ENCODE measurements around the gene TCF3.
"Not testable (repeated sequence)": the region's sequence is repeated elsewhere in the genome, so short reads cannot be mapped to it uniquely, and the experiment has no call there.

The TCF3 gene

GRCh38 chr19:1652471-1653299, at the start of gene TCF3:
TCF3 (minus strand) TSS chr19:1652615; CDS start chr19:1650248, 2,367 bp downstream.
- Mint-ChIP-seq H3K27ac (peak within 1 kb of the TSS; percentile 95), H3K36me3 (no peaks in the 10 kb centered on the region), H3K9me3 (ENCODE audit: low read depth) (no peaks in the 10 kb centered on the region), H3K27me3 (no peaks in the 10 kb centered on the region), H3K4me3 (peak within 1 kb of the TSS; percentile 93), H3K4me1 (ENCODE audit: low read depth) (peaks cover 19% of the 10 kb centered on the region)

GRCh38 chr19:1700733-1701663, 48.6 kb upstream of the TCF3 start:
- Mint-ChIP-seq H3K4me3 (no peak overlapping the region), H3K27me3 (peaks cover 15% of the 10 kb centered on the region), H3K27ac (no peak overlapping the region), H3K36me3 (peaks cover 11% of the 10 kb centered on the region), H3K9me3 (ENCODE audit: low read depth) (peaks cover 9% of the 10 kb centered on the region), H3K4me1 (ENCODE audit: low read depth) (peaks cover 12% of the 10 kb centered on the region)

- peaks cover 12% of the 10 kb centered on the region for H3K4me1 Mint-ChIP-seq (ENCODE audit: low read depth)
- H3K27ac Mint-ChIP-seq: no peak overlapping the region
- peaks cover 12% of the 10 kb centered on the region for H3K27me3 Mint-ChIP-seq
- H3K36me3 Mint-ChIP-seq: peaks cover 8% of the 10 kb centered on the region
- H3K9me3 Mint-ChIP-seq (ENCODE audit: low read depth): peaks cover 6% of the 10 kb centered on the region
- no peak overlapping the region for H3K4me3 Mint-ChIP-seq
These were observed 47.8 kb upstream of the TCF3 start for GRCh38 chr19:1699998-1700732.

GRCh38 chr19:1699386-1699785, 47.0 kb upstream of the TCF3 start:
- Mint-ChIP-seq H3K9me3 (ENCODE audit: low read depth) (peaks cover 9% of the 10 kb centered on the region), H3K36me3 (peaks cover 5% of the 10 kb centered on the region), H3K27me3 (peaks cover 8% of the 10 kb centered on the region), H3K4me3 (no peak overlapping the region), H3K4me1 (ENCODE audit: low read depth) (peaks cover 12% of the 10 kb centered on the region), H3K27ac (no peak overlapping the region)

- peaks cover 12% of the 10 kb centered on the region for H3K4me1 Mint-ChIP-seq (ENCODE audit: low read depth)
- no peak overlapping the region for H3K27ac Mint-ChIP-seq
- H3K4me3 Mint-ChIP-seq: no peak overlapping the region
- H3K9me3 Mint-ChIP-seq (ENCODE audit: low read depth): peaks cover 8% of the 10 kb centered on the region
- H3K36me3 Mint-ChIP-seq: peaks cover 4% of the 10 kb centered on the region
- H3K27me3 Mint-ChIP-seq: peaks cover 5% of the 10 kb centered on the region
These were observed 46.2 kb upstream of the TCF3 start for GRCh38 chr19:1698636-1699035.

- not testable (repeated sequence) for H3K9me3 Mint-ChIP-seq (ENCODE audit: low read depth); H3K36me3 Mint-ChIP-seq; H3K4me3 Mint-ChIP-seq; H3K27me3 Mint-ChIP-seq; H3K4me1 Mint-ChIP-seq (ENCODE audit: low read depth); H3K27ac Mint-ChIP-seq
These were observed 43.1 kb upstream of the TCF3 start for GRCh38 chr19:1695481-1695880.

- Mint-ChIP-seq H3K36me3 (peaks cover 2% of the 10 kb centered on the region), H3K9me3 (ENCODE audit: low read depth) (peaks cover 8% of the 10 kb centered on the region), H3K4me3 (no peak overlapping the region), H3K4me1 (ENCODE audit: low read depth) (no peaks in the 10 kb centered on the region), H3K27ac (no peak overlapping the region), H3K27me3 (peaks cover 6% of the 10 kb centered on the region)
These were observed 39.3 kb upstream of the TCF3 start for GRCh38 chr19:1691589-1692290.

GRCh38 chr19:1690699-1691307, 38.4 kb upstream of the TCF3 start:
- peaks cover 2% of the 10 kb centered on the region for H3K36me3 Mint-ChIP-seq
- H3K4me3 Mint-ChIP-seq: no peak overlapping the region
- peaks cover 8% of the 10 kb centered on the region for H3K9me3 Mint-ChIP-seq (ENCODE audit: low read depth)
- no peaks in the 10 kb centered on the region for H3K4me1 Mint-ChIP-seq (ENCODE audit: low read depth)
- peaks cover 6% of the 10 kb centered on the region for H3K27me3 Mint-ChIP-seq
- H3K27ac Mint-ChIP-seq: no peak overlapping the region

GRCh38 chr19:1685785-1686184, 33.4 kb upstream of the TCF3 start:
- H3K27ac Mint-ChIP-seq; H3K27me3 Mint-ChIP-seq; H3K9me3 Mint-ChIP-seq (ENCODE audit: low read depth); H3K4me1 Mint-ChIP-seq (ENCODE audit: low read depth); H3K36me3 Mint-ChIP-seq; H3K4me3 Mint-ChIP-seq: not testable (repeated sequence)

- Mint-ChIP-seq H3K4me1 (ENCODE audit: low read depth) (no peaks in the 10 kb centered on the region), H3K27me3 (peaks cover 8% of the 10 kb centered on the region), H3K4me3 (no peak overlapping the region), H3K27ac (no peak overlapping the region), H3K9me3 (ENCODE audit: low read depth) (no peaks in the 10 kb centered on the region), H3K36me3 (no peaks in the 10 kb centered on the region)
These were observed 32.6 kb upstream of the TCF3 start for GRCh38 chr19:1685046-1685445.

- Mint-ChIP-seq H3K9me3 (ENCODE audit: low read depth) (no peaks in the 10 kb centered on the region), H3K27ac (no peak overlapping the region), H3K27me3 (peaks cover 8% of the 10 kb centered on the region), H3K4me1 (ENCODE audit: low read depth) (no peaks in the 10 kb centered on the region), H3K4me3 (no peak overlapping the region), H3K36me3 (no peaks in the 10 kb centered on the region)
These were observed 32.1 kb upstream of the TCF3 start for GRCh38 chr19:1684573-1684912.

- peaks cover 8% of the 10 kb centered on the region for H3K27me3 Mint-ChIP-seq
- no peaks in the 10 kb centered on the region for H3K4me1 Mint-ChIP-seq (ENCODE audit: low read depth)
- no peak overlapping the region for H3K27ac Mint-ChIP-seq
- H3K36me3 Mint-ChIP-seq: no peaks in the 10 kb centered on the region
- H3K4me3 Mint-ChIP-seq: no peak overlapping the region
- no peaks in the 10 kb centered on the region for H3K9me3 Mint-ChIP-seq (ENCODE audit: low read depth)
These were observed 31.6 kb upstream of the TCF3 start for GRCh38 chr19:1683869-1684572.

- Mint-ChIP-seq H3K27me3 (peaks cover 14% of the 10 kb centered on the region), H3K4me3 (no peak overlapping the region), H3K27ac (no peak overlapping the region), H3K4me1 (ENCODE audit: low read depth) (no peaks in the 10 kb centered on the region), H3K9me3 (ENCODE audit: low read depth) (no peaks in the 10 kb centered on the region), H3K36me3 (no peaks in the 10 kb centered on the region)
These were observed 28.6 kb upstream of the TCF3 start for GRCh38 chr19:1680976-1681375.

Data from activated naive CD8-positive, alpha-beta T cell (primary cell).